WTC11 (cell line): ENCODE data around the gene SHISA9.

ENCODE experiments used
- CREB1 ChIP-seq: sonication (generic); formaldehyde crosslinking; IDR thresholded peaks from 2 replicates; pipeline ENCODE4 v1.8.0; 2023; ENCODE audit warnings: mild to moderate bottlenecking, missing genetic modification reagents
- ETV6 ChIP-seq: sonication (generic); formaldehyde crosslinking; IDR thresholded peaks from 2 replicates; pipeline ENCODE4 v1.8.1; 2022; ENCODE audit warnings: mild to moderate bottlenecking, missing genetic modification reagents
- NR1H2 ChIP-seq: sonication (generic); formaldehyde crosslinking; IDR thresholded peaks from 2 replicates; pipeline ENCODE4 v1.9.0; 2021; ENCODE audit warnings: mild to moderate bottlenecking, moderate library complexity, missing genetic modification reagents
- NR2C2 ChIP-seq: sonication (generic); formaldehyde crosslinking; IDR thresholded peaks from 2 replicates; pipeline ENCODE4 v1.8.0; 2022; ENCODE audit warnings: mild to moderate bottlenecking, missing genetic modification reagents
- TCF7 ChIP-seq: sonication (generic); formaldehyde crosslinking; IDR thresholded peaks from 2 replicates; pipeline ENCODE4 v1.8.0; 2022; ENCODE audit warnings: mild to moderate bottlenecking, low read depth, missing genetic modification reagents, moderate library complexity
- TF ChIP-seq, protein P1 (sequence below): sonication (generic); formaldehyde crosslinking; IDR thresholded peaks from 2 replicates; pipeline ENCODE4 v1.8.0; 2022; ENCODE audit warnings: mild to moderate bottlenecking, missing genetic modification reagents
- TF ChIP-seq, protein P2 (sequence below): fragments of 200-600 bp; IDR thresholded peaks from 2 replicates; pipeline ENCODE4 v1.8.0; 2022; ENCODE audit warnings: antibody characterized with exemption

DNA sequence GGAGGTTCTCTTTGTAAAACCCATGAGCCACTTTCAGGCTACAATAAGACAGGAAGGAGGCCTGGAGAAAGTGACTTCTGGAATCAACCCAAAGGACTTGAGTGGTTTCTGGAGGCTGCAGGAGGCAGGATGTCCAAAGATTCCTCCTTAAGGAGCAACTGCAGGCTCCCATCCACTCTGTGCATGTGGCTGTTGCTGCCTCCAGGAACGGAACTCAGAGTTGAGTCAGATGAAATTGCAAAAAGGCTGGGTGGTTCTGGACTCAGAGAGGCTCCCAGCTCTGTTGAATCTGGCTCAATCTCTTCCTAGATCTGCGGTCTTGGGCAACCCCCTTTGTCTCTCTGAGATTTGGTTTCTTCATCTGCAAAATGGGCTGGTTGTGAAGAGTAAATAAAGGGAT is 197.1 kb downstream of the SHISA9 start:
- TF ChIP-seq, protein P1, sequence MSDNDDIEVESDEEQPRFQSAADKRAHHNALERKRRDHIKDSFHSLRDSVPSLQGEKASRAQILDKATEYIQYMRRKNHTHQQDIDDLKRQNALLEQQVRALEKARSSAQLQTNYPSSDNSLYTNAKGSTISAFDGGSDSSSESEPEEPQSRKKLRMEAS (CRISPR knock-in tag): no peak
- TF ChIP-seq, protein P2, sequence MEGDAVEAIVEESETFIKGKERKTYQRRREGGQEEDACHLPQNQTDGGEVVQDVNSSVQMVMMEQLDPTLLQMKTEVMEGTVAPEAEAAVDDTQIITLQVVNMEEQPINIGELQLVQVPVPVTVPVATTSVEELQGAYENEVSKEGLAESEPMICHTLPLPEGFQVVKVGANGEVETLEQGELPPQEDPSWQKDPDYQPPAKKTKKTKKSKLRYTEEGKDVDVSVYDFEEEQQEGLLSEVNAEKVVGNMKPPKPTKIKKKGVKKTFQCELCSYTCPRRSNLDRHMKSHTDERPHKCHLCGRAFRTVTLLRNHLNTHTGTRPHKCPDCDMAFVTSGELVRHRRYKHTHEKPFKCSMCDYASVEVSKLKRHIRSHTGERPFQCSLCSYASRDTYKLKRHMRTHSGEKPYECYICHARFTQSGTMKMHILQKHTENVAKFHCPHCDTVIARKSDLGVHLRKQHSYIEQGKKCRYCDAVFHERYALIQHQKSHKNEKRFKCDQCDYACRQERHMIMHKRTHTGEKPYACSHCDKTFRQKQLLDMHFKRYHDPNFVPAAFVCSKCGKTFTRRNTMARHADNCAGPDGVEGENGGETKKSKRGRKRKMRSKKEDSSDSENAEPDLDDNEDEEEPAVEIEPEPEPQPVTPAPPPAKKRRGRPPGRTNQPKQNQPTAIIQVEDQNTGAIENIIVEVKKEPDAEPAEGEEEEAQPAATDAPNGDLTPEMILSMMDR: no peak
- no peak for TF ChIP-seq NR1H2 (CRISPR knock-in tag)
- TF ChIP-seq CREB1 (CRISPR knock-in tag): no peak
- TF ChIP-seq ETV6 (CRISPR knock-in tag): no peak
- TF ChIP-seq TCF7: no peak
- TF ChIP-seq NR2C2 (CRISPR knock-in tag): no peak
